ENCODE data around the gene FOS.
A peak's percentile ranks its signal among the peaks of the same experiment; 100 is the strongest.

GRCh38 chr14:75277008-75277814 is 1.4 kb upstream of the FOS start:
- TF ChIP-seq CTCF (IDR thresholded peaks at IDR 0.05; ENCODE audit: low read depth, low read length, missing input control) (no peak), SP1 (IDR thresholded peaks at IDR 0.05) (peak; percentile 8), YY1 (IDR thresholded peaks at IDR 0.05) (peak; percentile 13), NR2F2 (IDR thresholded peaks at IDR 0.05) (no peak)

Data from liver (tissue), 3 donors.